Suppressor macrophage (primary cell): ENCODE data around the gene DOK7.

Source experiments
- DNase-seq, 4 experiments: peaks; one replicate each; pipeline ENCODE4 v3.0.0-alpha.2; 2020 to 2022
- total RNA-seq, 17 experiments: gene quantifications; one replicate each; lab custom pipeline; 2026; ENCODE audit warnings: mixed read lengths in 6 of 17, inconsistent platforms in 3 of 17; lab: John Stamatoyannopoulos, UW

The DOK7 gene, protein sequence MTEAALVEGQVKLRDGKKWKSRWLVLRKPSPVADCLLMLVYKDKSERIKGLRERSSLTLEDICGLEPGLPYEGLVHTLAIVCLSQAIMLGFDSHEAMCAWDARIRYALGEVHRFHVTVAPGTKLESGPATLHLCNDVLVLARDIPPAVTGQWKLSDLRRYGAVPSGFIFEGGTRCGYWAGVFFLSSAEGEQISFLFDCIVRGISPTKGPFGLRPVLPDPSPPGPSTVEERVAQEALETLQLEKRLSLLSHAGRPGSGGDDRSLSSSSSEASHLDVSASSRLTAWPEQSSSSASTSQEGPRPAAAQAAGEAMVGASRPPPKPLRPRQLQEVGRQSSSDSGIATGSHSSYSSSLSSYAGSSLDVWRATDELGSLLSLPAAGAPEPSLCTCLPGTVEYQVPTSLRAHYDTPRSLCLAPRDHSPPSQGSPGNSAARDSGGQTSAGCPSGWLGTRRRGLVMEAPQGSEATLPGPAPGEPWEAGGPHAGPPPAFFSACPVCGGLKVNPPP
- 0 to 2.2 (median 0) reads per million in 17 experiments for total RNA-seq

GRCh38 chr4:3462790-3463415 is at the start of gene DOK7:
Gene DOK7 (plus strand): TSS chr4:3463306. CDS start chr4:3463376, 70 bp downstream.
- peak in 2 of 4 experiments; percentile 16 to 46 for DNase-seq

DNA sequence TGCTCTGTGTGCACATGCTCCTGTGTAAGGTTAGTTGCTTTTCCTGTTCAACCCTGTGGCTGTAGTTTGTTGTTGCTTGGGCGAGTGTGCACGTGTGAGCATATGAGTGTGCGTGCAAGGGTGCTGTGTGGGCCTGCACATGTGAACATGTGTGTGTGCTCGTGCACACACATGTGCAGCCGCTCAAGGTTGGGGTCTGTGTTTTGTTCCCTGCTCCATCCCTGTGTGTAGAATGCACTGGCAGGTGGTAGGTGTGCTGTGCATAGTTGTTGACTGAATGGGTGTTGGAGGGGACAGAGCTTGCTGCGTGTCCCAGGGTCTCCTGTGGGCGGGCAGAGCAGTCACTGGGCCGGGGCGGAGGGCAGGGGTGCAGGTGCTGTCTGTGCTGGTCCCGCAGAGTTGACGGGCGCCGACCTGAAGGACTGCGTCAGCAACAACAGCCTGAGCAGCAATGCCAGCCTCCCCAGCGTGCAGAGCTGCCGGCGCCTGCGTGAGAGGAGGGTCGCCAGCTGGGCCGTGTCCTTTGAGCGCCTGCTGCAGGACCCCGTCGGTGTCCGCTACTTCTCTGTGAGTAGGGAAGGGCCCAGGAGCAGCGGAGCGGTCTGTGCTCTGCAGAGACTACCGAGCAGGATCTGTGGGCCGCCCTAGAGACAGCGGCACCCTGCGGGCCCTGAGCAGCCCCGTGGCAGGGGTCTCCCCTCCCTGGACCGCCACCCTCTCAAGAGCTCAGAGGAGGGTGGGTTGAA is 49.3 kb upstream of the DOK7 start:
- no peak for DNase-seq

DNA sequence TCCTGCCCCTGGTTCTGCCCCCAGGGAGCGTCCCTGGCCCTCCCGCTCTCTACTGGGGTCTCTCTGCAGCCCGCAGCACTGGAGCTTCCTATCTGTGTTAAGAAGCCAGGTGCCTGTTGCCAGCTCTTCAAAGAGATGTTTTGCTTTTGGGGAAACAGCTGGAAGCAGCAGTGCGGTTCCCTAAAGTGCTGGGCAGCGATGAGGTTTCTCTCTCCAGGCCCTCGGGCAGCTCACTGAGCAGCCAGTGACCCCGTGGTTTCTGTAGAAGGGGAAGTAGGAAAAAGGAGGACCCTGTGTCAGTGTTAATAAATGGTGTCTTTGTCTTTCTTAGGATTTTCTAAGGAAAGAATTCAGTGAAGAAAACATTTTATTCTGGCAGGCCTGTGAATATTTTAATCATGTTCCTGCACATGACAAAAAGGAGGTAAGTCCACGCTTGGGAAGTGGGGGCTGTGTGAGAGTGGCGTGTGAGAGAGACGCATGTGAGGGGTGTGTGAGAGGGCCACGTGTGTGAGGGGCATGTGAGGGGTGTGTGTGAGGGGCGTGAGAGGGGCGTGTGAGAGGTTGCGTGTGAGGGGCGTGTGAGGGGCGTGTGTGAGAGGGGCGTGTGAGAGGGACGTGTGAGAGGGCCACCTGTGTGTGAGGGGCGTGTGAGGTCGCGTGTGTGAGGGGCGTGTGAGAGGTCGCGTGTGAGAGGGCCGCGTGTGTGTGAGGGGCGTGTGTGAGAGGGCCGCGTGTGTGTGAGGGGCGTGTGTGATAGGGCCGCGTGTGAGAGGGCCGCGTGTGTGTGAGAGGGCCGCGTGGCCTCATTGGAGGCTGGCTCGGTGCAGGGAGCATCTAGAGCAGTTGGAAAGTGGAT is 48.5 kb upstream of the DOK7 start:
- peak; percentile 79 to 89 (median 86) for DNase-seq

DNA sequence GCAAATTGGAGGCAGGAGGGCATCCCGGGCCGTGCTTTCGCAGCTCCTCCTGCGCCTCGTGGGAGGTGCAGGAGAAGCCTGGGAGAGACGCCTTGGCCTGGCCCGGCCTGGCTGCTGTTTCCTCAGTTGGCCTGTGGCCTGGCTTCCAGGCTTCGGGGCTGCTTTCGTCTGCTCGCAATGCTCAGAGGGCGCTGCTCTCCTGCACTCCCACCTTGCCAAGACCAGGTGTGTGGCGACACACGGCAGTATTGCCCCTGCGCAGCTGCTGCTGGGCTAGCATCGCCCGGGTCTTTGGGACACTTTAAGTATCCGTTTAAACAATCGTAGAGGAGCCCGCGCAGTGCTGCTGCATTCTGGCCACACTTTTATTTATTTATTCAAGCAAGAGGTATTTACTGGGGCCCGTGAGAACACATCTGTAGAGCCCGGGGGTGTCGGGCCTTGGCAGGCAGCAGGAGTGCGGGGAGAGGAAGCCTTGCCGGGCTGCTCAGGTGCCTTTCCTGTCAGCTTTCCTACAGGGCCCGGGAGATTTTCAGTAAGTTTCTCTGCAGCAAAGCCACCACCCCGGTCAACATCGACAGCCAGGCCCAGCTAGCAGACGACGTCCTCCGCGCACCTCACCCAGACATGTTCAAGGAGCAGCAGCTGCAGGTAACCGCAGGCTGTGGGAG is 47.5 kb upstream of the DOK7 start:
- no peak for DNase-seq

- no peak for DNase-seq
These were observed 46.8 kb upstream of the DOK7 start for GRCh38 chr4:3416270-3416669.

GRCh38 chr4:3416821-3417221 is 46.3 kb upstream of the DOK7 start:
- DNase-seq: no peak

- no peak for DNase-seq
These were observed 45.7 kb upstream of the DOK7 start for GRCh38 chr4:3417448-3417847.

- peak in 2 of 4 experiments; percentile 15 to 24 for DNase-seq
These were observed 44.9 kb upstream of the DOK7 start for GRCh38 chr4:3418029-3418762.

DNA sequence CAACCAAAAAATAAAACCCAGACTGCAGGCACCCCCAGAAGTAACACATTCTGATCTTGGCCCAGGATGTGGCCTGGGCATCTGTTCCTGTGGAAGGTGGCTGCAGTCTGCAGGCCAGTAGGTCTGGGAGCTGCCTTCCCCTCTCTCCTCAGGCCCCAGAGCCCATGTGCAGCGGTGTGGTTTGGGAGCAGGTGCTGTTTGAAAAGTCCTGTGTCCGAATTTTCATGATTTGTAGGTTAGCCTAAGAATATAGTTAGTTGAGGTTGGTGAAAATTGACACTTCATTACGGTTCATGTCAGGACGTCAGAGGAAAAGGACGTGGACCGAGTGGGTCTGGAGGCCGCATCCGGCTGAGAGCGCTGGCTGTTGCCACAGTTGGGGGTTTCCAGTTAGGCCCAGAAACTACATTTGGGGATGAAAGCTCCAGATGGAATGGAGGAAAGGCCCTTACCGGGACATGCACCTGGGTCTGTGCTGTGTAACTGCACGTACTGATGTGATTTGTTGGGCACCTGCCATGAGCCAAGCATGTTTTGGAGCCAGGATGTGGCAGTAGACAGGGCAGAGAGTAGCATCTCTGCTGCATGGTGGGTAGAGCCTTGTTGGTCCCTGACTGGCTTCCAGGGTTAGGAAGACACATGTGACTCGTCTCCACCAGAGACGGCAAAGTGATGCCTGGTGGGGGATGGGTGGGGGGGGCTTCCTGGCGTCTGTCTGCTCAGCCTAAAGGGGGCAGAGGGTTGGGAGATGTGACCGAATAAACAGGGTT is 43.1 kb upstream of the DOK7 start:
- no peak for DNase-seq

GRCh38 chr4:3420606-3420955 is 42.5 kb upstream of the DOK7 start:
- no peak for DNase-seq

- DNase-seq: no peak
These were observed 42.1 kb upstream of the DOK7 start for GRCh38 chr4:3420956-3421355.

- no peak for DNase-seq
These were observed 41.6 kb upstream of the DOK7 start for GRCh38 chr4:3421470-3421869.

DNA sequence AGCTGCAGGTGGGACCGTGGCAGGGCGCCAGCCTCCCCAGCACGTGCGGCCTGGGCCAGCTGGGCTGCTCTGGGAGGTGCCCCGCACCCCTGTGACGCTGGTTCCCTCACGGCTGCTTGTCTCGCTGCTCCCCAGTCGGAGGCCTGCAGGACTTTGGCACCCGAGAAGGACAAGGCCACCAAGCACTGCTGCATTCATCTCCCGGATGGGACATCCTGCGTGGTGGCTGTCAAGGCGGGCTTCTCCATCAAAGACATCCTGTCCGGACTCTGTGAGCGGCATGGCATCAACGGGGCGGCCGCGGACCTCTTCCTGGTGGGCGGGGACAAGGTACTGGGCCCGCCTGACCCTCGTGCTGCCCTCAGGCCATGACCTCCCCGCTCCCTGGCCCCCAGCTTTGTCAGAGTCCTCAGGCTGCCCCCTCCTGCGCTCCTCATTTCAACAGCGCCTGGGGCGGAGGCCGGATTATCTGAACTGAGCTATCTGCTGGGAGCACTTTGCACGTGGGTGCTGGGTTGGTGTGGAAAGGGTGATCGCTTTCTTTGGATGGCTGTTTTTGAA is 40.8 kb upstream of the DOK7 start:
- no peak for DNase-seq

GRCh38 chr4:3422808-3423297 is 40.3 kb upstream of the DOK7 start:
- DNase-seq: no peak

DNA sequence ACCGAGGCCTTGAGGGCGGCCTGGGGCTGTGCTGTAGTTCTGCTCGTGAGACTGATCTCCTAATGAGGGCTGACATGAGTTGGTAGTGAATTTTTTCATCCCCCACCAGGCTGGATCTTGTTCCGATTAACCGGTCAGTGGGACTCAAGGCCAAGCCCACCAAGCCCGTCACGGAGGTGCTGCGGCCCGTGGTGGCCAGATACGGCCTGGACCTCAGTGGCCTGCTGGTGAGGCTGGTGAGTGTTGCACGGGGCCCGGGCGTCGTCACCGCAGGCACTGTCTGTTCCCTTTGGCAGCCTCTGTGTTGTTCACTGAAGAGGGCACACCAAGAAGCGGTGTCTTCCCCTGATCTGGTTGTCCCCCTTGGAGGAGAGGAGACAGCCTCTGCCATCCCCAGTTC is 39.7 kb upstream of the DOK7 start:
- DNase-seq: no peak

- DNase-seq: no peak
These were observed 39.2 kb upstream of the DOK7 start for GRCh38 chr4:3423952-3424351.

- no peak for DNase-seq
These were observed 38.5 kb upstream of the DOK7 start for GRCh38 chr4:3424522-3425095.

DNA sequence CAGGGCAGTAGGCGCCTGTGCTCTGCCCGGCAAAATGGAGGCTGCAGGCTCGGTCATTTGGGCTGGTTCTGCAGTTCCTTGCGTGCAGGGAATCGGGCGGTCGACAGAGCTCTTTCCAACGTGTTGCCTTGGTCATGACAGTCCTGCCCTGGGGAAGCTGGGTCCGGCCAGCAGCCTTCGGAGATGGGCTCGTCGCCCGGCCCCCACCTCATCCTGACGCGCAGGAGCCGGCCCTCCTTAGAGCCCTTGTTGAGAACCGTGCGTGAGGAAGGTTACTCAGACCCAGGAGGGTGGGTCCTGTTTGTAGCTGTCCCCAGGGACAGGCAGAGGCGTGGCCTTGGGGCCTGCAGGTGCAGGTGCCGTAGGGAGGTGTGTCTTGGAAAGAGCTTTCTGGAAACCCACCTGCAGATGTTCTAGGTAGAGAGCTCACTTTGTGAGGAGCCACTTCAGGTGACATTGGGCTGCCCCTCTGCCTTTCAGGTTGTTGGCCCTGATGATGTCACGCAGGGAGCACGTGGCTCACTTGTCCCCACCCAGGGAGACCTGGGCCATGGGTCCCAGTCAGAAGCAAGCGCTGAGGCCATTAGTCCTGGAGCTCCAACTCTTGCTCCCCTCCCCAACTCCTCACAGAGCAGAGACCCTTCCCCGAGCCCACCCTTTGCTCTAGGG is 36.5 kb upstream of the DOK7 start:
- no peak for DNase-seq

GRCh38 chr4:3427134-3427476 is 36.0 kb upstream of the DOK7 start:
- DNase-seq: no peak
